HepG2 (cell line): Measurements from ENCODE around the gene SIT1. TPM values are rescaled to one million over a fixed set of nuclear protein-coding genes. Genes with fewer than 3 reads are reported as not detected.

Experiments used
- ARNT2 ChIP-seq: sonication (generic); formaldehyde crosslinking; IDR thresholded peaks from 2 replicates; pipeline ENCODE4 v1.8.0; 2022; ENCODE audit warnings: mild to moderate bottlenecking, low read depth, missing genetic modification reagents, moderate library complexity
- ATF2 ChIP-seq: sonication (generic); formaldehyde crosslinking; IDR thresholded peaks from 2 replicates; pipeline ENCODE4 v1.4.0; 2020; ENCODE audit warnings: missing genetic modification reagents
- CCDC6 ChIP-seq: sonication (generic); formaldehyde crosslinking; IDR thresholded peaks from 2 replicates; pipeline ENCODE4 v1.8.1; 2022; ENCODE audit warnings: mild to moderate bottlenecking, missing genetic modification reagents, moderate library complexity
- CENPX ChIP-seq: sonication (generic); formaldehyde crosslinking; IDR thresholded peaks from 2 replicates; pipeline ENCODE4 v1.9.0; 2021; ENCODE audit warnings: mild to moderate bottlenecking, missing genetic modification reagents, moderate library complexity
- CHCHD3 ChIP-seq: sonication (generic); formaldehyde crosslinking; IDR thresholded peaks from 2 replicates; pipeline ENCODE4 v1.8.0; 2022; ENCODE audit warnings: mild to moderate bottlenecking, missing genetic modification reagents, moderate library complexity
- CHD4 ChIP-seq: fragments of 200-600 bp; sonication (generic); IDR thresholded peaks from 2 replicates; pipeline ENCODE4 v1.7.0; 2017; ENCODE audit warnings: mild to moderate bottlenecking, low read length, borderline replicate concordance
- HBP1 ChIP-seq: IDR thresholded peaks from 2 replicates; pipeline ENCODE4 v1.6.1; 2016; ENCODE audit warnings: low read depth, control low read depth
- HDAC2 ChIP-seq: sonication (generic); formaldehyde crosslinking; IDR thresholded peaks from 2 replicates; pipeline ENCODE4 v1.4.0; 2020; ENCODE audit warnings: missing genetic modification reagents
- HOXA7 ChIP-seq: sonication (generic); formaldehyde crosslinking; IDR thresholded peaks from 2 replicates; pipeline ENCODE4 v1.8.1; 2022; ENCODE audit warnings: mild to moderate bottlenecking, missing genetic modification reagents, moderate library complexity
- NFATC3 ChIP-seq: sonication (generic); formaldehyde crosslinking; IDR thresholded peaks from 2 replicates; pipeline ENCODE4 v1.5.1; 2020; ENCODE audit warnings: mild to moderate bottlenecking, missing genetic modification reagents
- NFIC ChIP-seq: IDR thresholded peaks from 2 replicates; pipeline ENCODE4 v1.6.1; 2012; ENCODE audit warnings: mild to moderate bottlenecking, low read length, inconsistent platforms
- PHF8 ChIP-seq: sonication (generic); formaldehyde crosslinking; IDR thresholded peaks from 2 replicates; pipeline ENCODE4 v1.5.0; 2020; ENCODE audit warnings: missing genetic modification reagents
- RBFOX2 ChIP-seq: fragments of 200-400 bp; formaldehyde crosslinking; IDR thresholded peaks from 2 replicates; pipeline ENCODE4 v1.6.1; 2017; ENCODE audit warnings: low read depth, mild to moderate bottlenecking, low read length
- RCOR2 ChIP-seq: IDR thresholded peaks from 2 replicates; pipeline ENCODE4 v1.6.1; 2016; ENCODE audit warnings: missing biosample characterization, missing genetic modification reagents
- SALL2 ChIP-seq: sonication (generic); formaldehyde crosslinking; IDR thresholded peaks from 2 replicates; pipeline ENCODE4 v1.8.1; 2023; ENCODE audit warnings: mild to moderate bottlenecking, missing genetic modification reagents, inconsistent platforms
- SMYD3 ChIP-seq: sonication (generic); formaldehyde crosslinking; IDR thresholded peaks from 2 replicates; pipeline ENCODE4 v1.8.1; 2023; ENCODE audit warnings: mild to moderate bottlenecking, missing genetic modification reagents
- SNAPC2 ChIP-seq: sonication (generic); formaldehyde crosslinking; IDR thresholded peaks from 2 replicates; pipeline ENCODE4 v1.8.1; 2022; ENCODE audit warnings: mild to moderate bottlenecking, missing genetic modification reagents
- SOX13 ChIP-seq, 3 experiments: fragments of 450-650 bp in 1 of 3; sonication (generic) in 1 of 3; formaldehyde crosslinking in 1 of 3; IDR thresholded peaks in 2 of 3; conservative IDR thresholded peaks in 1 of 3; 2 replicates each; pipeline versions ENCODE4 v1.5.0 to v1.6.1; 2016 to 2020; ENCODE audit warnings: antibody characterized with exemption in 1 of 3, mild to moderate bottlenecking in 1 of 3, missing compliant biosample characterization in 1 of 3, missing genetic modification reagents in 1 of 3, moderate library complexity in 1 of 3
- SRSF1 ChIP-seq: fragments of 200-400 bp; formaldehyde crosslinking; optimal IDR thresholded peaks from 2 replicates; pipeline ENCODE3; 2017; ENCODE audit warnings: mild to moderate bottlenecking, low read depth, low read length, moderate library complexity
- ZBTB2 ChIP-seq: sonication (generic); formaldehyde crosslinking; IDR thresholded peaks from 2 replicates; pipeline ENCODE4 v1.8.0; 2022; ENCODE audit warnings: low read depth, missing genetic modification reagents
- ZBTB37 ChIP-seq: sonication (generic); formaldehyde crosslinking; IDR thresholded peaks from 2 replicates; pipeline ENCODE4 v1.4.0; 2020; ENCODE audit warnings: mild to moderate bottlenecking, missing genetic modification reagents
- ZFP37 ChIP-seq: sonication (generic); formaldehyde crosslinking; IDR thresholded peaks from 2 replicates; pipeline ENCODE4 v1.4.0; 2020; ENCODE audit warnings: missing genetic modification reagents, borderline replicate concordance
- ZNF20 ChIP-seq: sonication (generic); formaldehyde crosslinking; IDR thresholded peaks from 2 replicates; pipeline ENCODE4 v1.4.0; 2020; ENCODE audit warnings: mild to moderate bottlenecking, moderate library complexity, missing genetic modification reagents
- ZNF451 ChIP-seq: sonication (generic); formaldehyde crosslinking; IDR thresholded peaks from 2 replicates; pipeline ENCODE4 v1.5.0; 2020; ENCODE audit warnings: mild to moderate bottlenecking, missing genetic modification reagents
- ZNF607 ChIP-seq: sonication (generic); formaldehyde crosslinking; IDR thresholded peaks from 2 replicates; pipeline ENCODE4 v1.5.1; 2020; ENCODE audit warnings: missing genetic modification reagents, mild to moderate bottlenecking, borderline replicate concordance
- ZNF747 ChIP-seq: sonication (generic); formaldehyde crosslinking; IDR thresholded peaks from 2 replicates; pipeline ENCODE4 v1.8.1; 2023; ENCODE audit warnings: missing genetic modification reagents, mild to moderate bottlenecking, borderline replicate concordance
- polyA plus RNA-seq, 8 experiments: library from polyadenylated mRNA; depleted of rRNA in 3 of 8; stranded (reverse) in 7 of 8; unstranded in 1 of 8; fragments of >200 nt; fragmentation: Illumina TruSeq in 4 of 8; extraction: Trizol in 4 of 8; gene quantifications; 2 replicates each; pipeline versions ENCODE4 v1.2.1 to v1.2.3, GENCODE V29; 2011 to 2016; ENCODE audit warnings: low read depth in 4 of 8, missing spikeins in 1 of 8, mixed read lengths in 1 of 8; ENCODE audit not compliant: insufficient read depth in 1 of 8
- total RNA-seq, 5 experiments: library from RNA; depleted of rRNA; stranded (reverse); fragments of >200 nt; fragmentation: Illumina TruSeq; extraction: Trizol; gene quantifications; 2 replicates each; pipeline ENCODE4 v1.2.3, GENCODE V29; 2016; ENCODE audit warnings: low read depth in 1 of 5

The SIT1 gene
- total and polyA plus RNA-seq, 2 of the 13 experiments (the other 11 are each of a cell fraction or from before 2014, with no cell fraction given), result 0.09 to 6.7 TPM

- no peak for TF ChIP-seq ZBTB2 (CRISPR knock-in tag)
- no peak for TF ChIP-seq SALL2 (CRISPR knock-in tag)
- TF ChIP-seq RCOR2 (CRISPR knock-in tag), result no peak
- TF ChIP-seq ZNF20, result no peak
- TF ChIP-seq SOX13 (IDR thresholded peaks at IDR 0.05), result no peak
- no peak for TF ChIP-seq SOX13 (CRISPR knock-in tag; conservative IDR thresholded peaks at IDR 0.05 in 1 of 2, IDR thresholded peaks at IDR 0.05 in 1 of 2)
- no peak for TF ChIP-seq NFATC3
- no peak for TF ChIP-seq NFIC
- no peak for TF ChIP-seq HOXA7 (CRISPR knock-in tag)
- no peak for TF ChIP-seq ATF2
- TF ChIP-seq ZNF607 (CRISPR knock-in tag), result peak; percentile 34; the same call in 1 of the 2 replicates
- 0 out of 2 replicates have a peak, but pooled peaks have one; percentile 2 for TF ChIP-seq HBP1 (CRISPR knock-in tag)
- TF ChIP-seq SRSF1, result no peak
- peak; percentile 87; the same call in 1 of the 2 replicates for TF ChIP-seq SNAPC2 (CRISPR knock-in tag)
- TF ChIP-seq ZFP37, result no peak; the same call in 1 of the 2 replicates
- no peak for TF ChIP-seq CHD4
- TF ChIP-seq CENPX (CRISPR knock-in tag), result no peak
- no peak for TF ChIP-seq PHF8
- peak; percentile 85 for TF ChIP-seq SMYD3 (CRISPR knock-in tag)
- TF ChIP-seq ARNT2 (CRISPR knock-in tag), result no peak; the same call in 1 of the 2 replicates
- TF ChIP-seq CHCHD3, result 0 out of 2 replicates have a peak, but pooled peaks have one; percentile 50
- peak; percentile 87; the same call in 1 of the 2 replicates for TF ChIP-seq CCDC6 (CRISPR knock-in tag)
- no peak for TF ChIP-seq RBFOX2
- TF ChIP-seq ZBTB37 (CRISPR knock-in tag), result no peak
- no peak for TF ChIP-seq ZNF451
- no peak for TF ChIP-seq ZNF747 (CRISPR knock-in tag)
- TF ChIP-seq HDAC2 (CRISPR knock-in tag), result no peak
These were observed 47.2 kb downstream of the SIT1 start (continued) for GRCh38 chr9:35603506-35603985.
